ENCODE data around the gene LACTB. TPM values are rescaled to one million over a fixed set of nuclear protein-coding genes. Genes with fewer than 3 reads are reported as not detected.
A peak's percentile ranks its signal among the peaks of the same experiment; 100 is the strongest.

The LACTB gene
- 20.4 and 26.5 TPM in 2 replicates for total RNA-seq (2014; rRNA removed; shearing (Covaris generic))

- DNase-seq (ENCODE audit: low spot score): peak; percentile 81
Measured at GRCh38 chr15:63121382-63122001, at the start of gene LACTB. Gene LACTB, plus strand, starts transcription at chr15:63121861. Its CDS starts 11 bp downstream, at chr15:63121872.

GRCh38 chr15:63072023-63072650 is 49.5 kb upstream of the LACTB start:
- no peak for DNase-seq (ENCODE audit: low spot score)

GRCh38 chr15:63072809-63073277 is 48.8 kb upstream of the LACTB start:
- no peak for DNase-seq (ENCODE audit: low spot score)

GRCh38 chr15:63073497-63074172 is 48.0 kb upstream of the LACTB start:
- no peak for DNase-seq (ENCODE audit: low spot score)

- no peak for DNase-seq (ENCODE audit: low spot score)
Measured at GRCh38 chr15:63075015-63075983, 46.4 kb upstream of the LACTB start.

- DNase-seq (ENCODE audit: low spot score): no peak
Measured at GRCh38 chr15:63075984-63076713, 45.5 kb upstream of the LACTB start.

GRCh38 chr15:63076714-63077046 is 45.0 kb upstream of the LACTB start:
- no peak for DNase-seq (ENCODE audit: low spot score)

GRCh38 chr15:63077952-63078351 is 43.7 kb upstream of the LACTB start:
- no peak for DNase-seq (ENCODE audit: low spot score)

GRCh38 chr15:63079947-63080626 is 41.6 kb upstream of the LACTB start:
- DNase-seq (ENCODE audit: low spot score): peak; percentile 62

GRCh38 chr15:63080634-63081250 is 40.9 kb upstream of the LACTB start:
- no peak for DNase-seq (ENCODE audit: low spot score)

- no peak for DNase-seq (ENCODE audit: low spot score)
Measured at GRCh38 chr15:63082366-63082765, 39.3 kb upstream of the LACTB start.

- DNase-seq (ENCODE audit: low spot score): no peak
Measured at GRCh38 chr15:63083044-63083443, 38.6 kb upstream of the LACTB start.

- DNase-seq (ENCODE audit: low spot score): no peak
Measured at GRCh38 chr15:63083541-63083940, 38.1 kb upstream of the LACTB start.

- DNase-seq (ENCODE audit: low spot score): no peak
Measured at GRCh38 chr15:63084806-63085205, 36.9 kb upstream of the LACTB start.

- no peak for DNase-seq (ENCODE audit: low spot score)
Measured at GRCh38 chr15:63085289-63085688, 36.4 kb upstream of the LACTB start.

GRCh38 chr15:63086271-63086670 is 35.4 kb upstream of the LACTB start:
- DNase-seq (ENCODE audit: low spot score): peak; percentile 57

- no peak for DNase-seq (ENCODE audit: low spot score)
Measured at GRCh38 chr15:63086947-63087346, 34.7 kb upstream of the LACTB start.

GRCh38 chr15:63088533-63089245 is 33.0 kb upstream of the LACTB start:
- DNase-seq (ENCODE audit: low spot score): no peak

- DNase-seq (ENCODE audit: low spot score): peak; percentile 93
Measured at GRCh38 chr15:63089260-63090043, 32.2 kb upstream of the LACTB start.
